ENCODE measurements around the gene UBQLN2. TPM values are rescaled to one million over a fixed set of nuclear protein-coding genes. Genes with fewer than 3 reads are reported as not detected.

Gene UBQLN2
- total and polyA plus RNA-seq, 2 of the 8 experiments (the other 6 are each of a cell fraction or from before 2014, with no cell fraction given) = 21.0 to 35.3 TPM

GRCh38 chrX:56564921-56565840 lies 1.8 kb downstream of the UBQLN2 start (continued):
- TF ChIP-seq FOSL1 (IDR thresholded peaks at IDR 0.05; ENCODE audit: insufficient read depth, low read depth, low read length) (no peak), HDAC6 (IDR thresholded peaks at IDR 0.05; ENCODE audit: low read depth, low read length) (no peak), JUND (IDR thresholded peaks at IDR 0.05; ENCODE audit: low read length) (no peak)

Data from H1 (cell line).